ENCODE results near the gene MAP1S. TPM values are rescaled to one million over a fixed set of nuclear protein-coding genes. Genes with fewer than 3 reads are reported as not detected.
A peak's percentile ranks its signal among the peaks of the same experiment; 100 is the strongest.

Gene MAP1S
- total RNA-seq, 1 donor, result 15.1 TPM

DNA sequence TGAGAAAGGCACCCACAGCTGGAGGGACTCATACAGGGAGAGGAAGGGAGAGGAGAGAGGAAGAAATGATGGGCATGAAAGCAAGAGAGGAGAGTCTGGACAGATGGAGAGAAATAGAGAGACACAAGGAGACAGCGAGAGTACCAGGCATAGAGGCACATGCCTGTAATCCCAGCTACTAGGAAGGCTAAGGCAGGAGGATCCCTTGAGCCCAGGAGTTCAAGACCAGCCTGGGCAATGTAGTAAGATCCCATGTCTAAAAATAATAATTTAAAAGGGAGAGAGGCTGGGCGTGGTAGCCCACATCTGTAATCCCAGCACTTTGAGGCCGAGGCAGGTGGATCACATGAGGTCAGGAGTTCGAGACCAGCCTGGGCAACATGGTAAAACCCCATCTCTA lies 40.4 kb upstream of the MAP1S start:
- TF ChIP-seq, protein P1, sequence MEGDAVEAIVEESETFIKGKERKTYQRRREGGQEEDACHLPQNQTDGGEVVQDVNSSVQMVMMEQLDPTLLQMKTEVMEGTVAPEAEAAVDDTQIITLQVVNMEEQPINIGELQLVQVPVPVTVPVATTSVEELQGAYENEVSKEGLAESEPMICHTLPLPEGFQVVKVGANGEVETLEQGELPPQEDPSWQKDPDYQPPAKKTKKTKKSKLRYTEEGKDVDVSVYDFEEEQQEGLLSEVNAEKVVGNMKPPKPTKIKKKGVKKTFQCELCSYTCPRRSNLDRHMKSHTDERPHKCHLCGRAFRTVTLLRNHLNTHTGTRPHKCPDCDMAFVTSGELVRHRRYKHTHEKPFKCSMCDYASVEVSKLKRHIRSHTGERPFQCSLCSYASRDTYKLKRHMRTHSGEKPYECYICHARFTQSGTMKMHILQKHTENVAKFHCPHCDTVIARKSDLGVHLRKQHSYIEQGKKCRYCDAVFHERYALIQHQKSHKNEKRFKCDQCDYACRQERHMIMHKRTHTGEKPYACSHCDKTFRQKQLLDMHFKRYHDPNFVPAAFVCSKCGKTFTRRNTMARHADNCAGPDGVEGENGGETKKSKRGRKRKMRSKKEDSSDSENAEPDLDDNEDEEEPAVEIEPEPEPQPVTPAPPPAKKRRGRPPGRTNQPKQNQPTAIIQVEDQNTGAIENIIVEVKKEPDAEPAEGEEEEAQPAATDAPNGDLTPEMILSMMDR (IDR thresholded peaks at IDR 0.05; ENCODE audit: insufficient read depth, low read depth, low read length), result no peak
- no peak for DNase-seq (ENCODE audit: low read depth)
- no peak overlapping the region for H3K4me3 ChIP-seq (ENCODE audit: low read depth, low read length)

DNA sequence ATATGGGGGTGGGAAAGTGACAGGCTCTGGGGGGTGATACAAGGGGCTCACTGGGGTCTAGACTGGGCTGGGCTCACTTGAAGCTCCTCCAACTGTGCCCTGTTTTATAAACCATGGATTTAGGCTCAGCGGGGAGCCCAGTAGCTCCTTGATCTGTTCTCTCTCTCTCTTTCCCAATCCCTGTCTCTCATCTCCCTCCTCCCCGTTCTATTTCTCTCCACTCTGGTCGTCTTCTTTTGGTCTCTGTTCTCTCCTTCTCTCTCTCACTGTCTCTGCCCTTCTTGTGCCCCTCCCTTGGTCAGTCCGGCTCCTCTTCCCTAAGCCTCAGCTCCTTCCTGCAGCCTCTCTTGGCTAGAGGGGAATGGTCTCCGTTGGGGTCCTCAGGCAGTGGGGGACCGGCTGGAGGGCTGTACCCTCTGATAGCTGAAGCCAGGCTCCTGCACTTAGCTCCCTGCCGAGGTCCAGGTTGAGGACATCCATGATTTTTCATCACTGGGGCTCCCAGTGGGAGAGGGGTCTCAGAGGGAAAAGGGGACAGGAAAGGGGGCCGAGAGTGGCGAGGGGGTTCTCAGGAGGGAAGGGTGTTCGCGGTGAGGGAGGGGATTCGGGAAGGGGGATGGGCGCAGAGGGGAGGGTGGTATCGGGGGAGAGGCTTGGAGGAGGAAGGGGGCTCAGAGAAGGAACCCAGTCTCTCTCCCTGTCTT lies 39.6 kb upstream of the MAP1S start:
- no peak for DNase-seq (ENCODE audit: low read depth)
- no peak overlapping the region for H3K4me3 ChIP-seq (ENCODE audit: low read depth, low read length)
- TF ChIP-seq, protein P1 (IDR thresholded peaks at IDR 0.05; ENCODE audit: insufficient read depth, low read depth, low read length), result no peak

DNA sequence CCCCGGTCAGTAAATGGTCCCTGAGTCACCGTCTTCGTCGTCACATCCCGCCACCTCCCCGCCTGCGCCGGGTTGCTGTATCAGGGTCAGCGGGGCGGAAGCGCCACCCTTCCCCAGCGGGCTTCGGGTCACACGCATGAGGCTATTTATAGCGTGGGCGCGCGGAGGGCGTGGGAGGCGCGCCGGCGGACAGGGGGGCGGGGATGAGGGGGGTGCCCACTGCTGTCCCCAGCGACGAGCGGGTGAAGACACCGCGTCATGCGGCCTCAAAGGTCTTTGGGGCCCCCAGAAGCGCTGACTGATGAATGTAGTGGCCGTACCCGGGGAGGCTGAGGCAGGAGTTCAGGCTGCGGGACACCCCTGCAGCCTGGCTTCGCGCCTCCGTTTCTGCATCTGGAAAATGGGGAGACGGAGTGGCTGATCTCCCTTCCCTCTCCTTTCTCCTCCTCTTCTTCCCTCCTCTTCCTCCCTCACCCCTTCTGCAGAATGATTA lies 39.0 kb upstream of the MAP1S start:
- DNase-seq (ENCODE audit: low read depth), result peak; percentile 57
- H3K4me3 ChIP-seq (ENCODE audit: low read depth, low read length), result no peak overlapping the region
- TF ChIP-seq, protein P1 (IDR thresholded peaks at IDR 0.05; ENCODE audit: insufficient read depth, low read depth, low read length), result no peak

DNA sequence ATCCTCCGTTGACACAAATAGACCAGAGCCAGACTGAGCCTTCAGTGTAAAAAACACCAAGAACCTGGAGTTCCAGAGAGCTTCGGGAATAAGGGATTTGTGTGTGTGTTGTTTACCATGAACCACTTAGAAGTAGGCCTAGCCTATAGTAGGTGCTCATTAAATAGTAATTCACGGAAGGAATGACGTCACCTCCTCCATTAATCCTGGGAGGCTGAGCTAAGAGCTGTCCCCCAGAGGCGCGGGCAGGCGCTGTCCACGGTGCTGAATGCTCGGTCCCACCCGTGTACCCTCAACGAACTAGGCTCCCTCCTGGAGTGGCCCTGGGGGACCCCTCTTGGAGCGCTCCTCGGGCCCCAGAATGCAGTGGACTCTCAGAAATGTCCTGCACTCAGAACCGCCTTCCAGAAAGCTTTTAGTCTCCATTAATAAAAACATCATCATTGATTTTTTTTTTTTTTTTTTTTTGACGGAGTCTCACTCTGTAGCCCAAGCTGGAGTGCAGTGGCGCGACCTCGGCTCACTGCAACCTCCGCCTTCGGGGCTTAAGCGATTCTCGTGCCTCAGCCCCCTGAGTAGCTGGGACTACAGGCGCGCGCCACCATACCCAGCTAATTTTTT lies 37.7 kb upstream of the MAP1S start:
- TF ChIP-seq, protein P1 (IDR thresholded peaks at IDR 0.05; ENCODE audit: insufficient read depth, low read depth, low read length), result no peak
- DNase-seq (ENCODE audit: low read depth), result peak; percentile 60

DNA sequence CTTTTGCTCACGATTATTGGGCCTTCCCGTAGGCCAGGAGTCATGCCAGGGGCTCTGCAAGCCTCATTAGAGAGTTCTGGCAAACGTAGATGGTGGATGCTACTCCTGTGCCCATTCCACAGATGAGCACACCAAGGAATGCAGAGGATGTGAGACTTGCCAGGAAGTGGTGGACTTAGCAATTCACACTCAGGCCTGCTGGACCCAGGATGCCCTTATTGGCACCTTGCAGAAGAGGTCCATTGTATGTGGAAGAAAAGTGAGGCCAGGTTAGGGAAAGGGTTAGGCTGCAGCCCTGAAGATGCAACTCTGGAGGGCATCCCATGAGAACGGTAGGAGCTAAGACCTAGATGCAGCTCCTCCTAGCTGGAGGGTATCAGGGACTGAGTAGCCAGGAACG lies 37.0 kb upstream of the MAP1S start:
- DNase-seq (ENCODE audit: low read depth), result no peak
- TF ChIP-seq, protein P1 (IDR thresholded peaks at IDR 0.05; ENCODE audit: insufficient read depth, low read depth, low read length), result no peak

More for the DNA sequence above, 37.7 kb upstream of the MAP1S start:
- no peak overlapping the region for H3K4me3 ChIP-seq (ENCODE audit: low read depth, low read length)

DNA sequence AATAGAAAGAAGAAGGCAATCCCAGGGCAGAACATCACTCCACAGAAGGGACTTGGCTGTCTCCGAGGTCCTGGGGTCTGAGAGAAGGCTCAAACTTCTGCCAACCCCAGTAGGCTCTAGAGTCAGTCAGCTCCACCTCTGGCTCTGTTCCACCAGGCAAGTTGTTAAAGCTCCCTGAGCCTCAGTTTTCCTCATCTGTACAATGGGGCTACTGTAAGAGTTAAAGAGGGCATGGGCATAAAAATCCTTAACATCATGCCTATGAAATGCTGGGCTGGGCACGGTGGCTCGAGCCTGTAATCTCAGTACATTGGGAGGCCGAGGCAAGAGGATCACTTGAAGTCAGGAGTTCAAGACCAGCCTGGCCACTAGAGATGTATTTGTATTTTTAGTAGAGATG lies 36.2 kb upstream of the MAP1S start:
- TF ChIP-seq, protein P1 (IDR thresholded peaks at IDR 0.05; ENCODE audit: insufficient read depth, low read depth, low read length), result no peak
- no peak for DNase-seq (ENCODE audit: low read depth)
- H3K4me3 ChIP-seq (ENCODE audit: low read depth, low read length), result no peak overlapping the region

More for the DNA sequence above, 37.0 kb upstream of the MAP1S start:
- no peak overlapping the region for H3K4me3 ChIP-seq (ENCODE audit: low read depth, low read length)
